Measurements from ENCODE around the gene OLFM4.

Gene OLFM4

GRCh38 chr13:53042877-53043276, 14.3 kb downstream of the OLFM4 start:
- H3K4me1 Mint-ChIP-seq = no peaks in the 10 kb centered on the region
- H3K36me3 Mint-ChIP-seq = no peaks in the 10 kb centered on the region
- H3K27ac Mint-ChIP-seq = no peak overlapping the region
- H3K27me3 Mint-ChIP-seq = peaks cover 3% of the 10 kb centered on the region
- no peaks in the 10 kb centered on the region for H3K9me3 Mint-ChIP-seq
- H3K4me3 Mint-ChIP-seq = no peak overlapping the region

GRCh38 chr13:53043398-53043797, 14.8 kb downstream of the OLFM4 start:
- Mint-ChIP-seq H3K36me3 (no peaks in the 10 kb centered on the region), H3K4me3 (no peak overlapping the region), H3K4me1 (no peaks in the 10 kb centered on the region), H3K27me3 (peaks cover 3% of the 10 kb centered on the region), H3K27ac (no peak overlapping the region), H3K9me3 (no peaks in the 10 kb centered on the region)

GRCh38 chr13:53045189-53045588, 16.6 kb downstream of the OLFM4 start:
- H3K9me3 Mint-ChIP-seq = no peaks in the 10 kb centered on the region
- H3K4me1 Mint-ChIP-seq = no peaks in the 10 kb centered on the region
- no peaks in the 10 kb centered on the region for H3K36me3 Mint-ChIP-seq
- no peak overlapping the region for H3K4me3 Mint-ChIP-seq
- peaks cover 3% of the 10 kb centered on the region for H3K27me3 Mint-ChIP-seq
- no peak overlapping the region for H3K27ac Mint-ChIP-seq

GRCh38 chr13:53048880-53049279, 20.3 kb downstream of the OLFM4 start:
- Mint-ChIP-seq H3K27me3 (no peaks in the 10 kb centered on the region), H3K27ac (no peak overlapping the region), H3K9me3 (no peaks in the 10 kb centered on the region), H3K36me3 (no peaks in the 10 kb centered on the region), H3K4me1 (no peaks in the 10 kb centered on the region), H3K4me3 (no peak overlapping the region)

GRCh38 chr13:53050151-53050550, 21.5 kb downstream of the OLFM4 start:
- Mint-ChIP-seq H3K9me3 (no peaks in the 10 kb centered on the region), H3K27me3 (no peaks in the 10 kb centered on the region), H3K27ac (no peak overlapping the region), H3K4me1 (no peaks in the 10 kb centered on the region), H3K4me3 (no peak overlapping the region), H3K36me3 (no peaks in the 10 kb centered on the region)

- Mint-ChIP-seq H3K9me3 (no peaks in the 10 kb centered on the region), H3K27ac (no peak overlapping the region), H3K36me3 (no peaks in the 10 kb centered on the region), H3K4me1 (no peaks in the 10 kb centered on the region), H3K27me3 (peaks cover 1% of the 10 kb centered on the region), H3K4me3 (no peak overlapping the region)
Measured at GRCh38 chr13:53052675-53053074, 24.1 kb downstream of the OLFM4 start.

GRCh38 chr13:53054569-53054968, 26.0 kb downstream of the OLFM4 start:
- Mint-ChIP-seq H3K4me3 (no peak overlapping the region), H3K9me3 (no peaks in the 10 kb centered on the region), H3K4me1 (no peaks in the 10 kb centered on the region), H3K27ac (no peak overlapping the region), H3K27me3 (peaks cover 1% of the 10 kb centered on the region), H3K36me3 (no peaks in the 10 kb centered on the region)

- no peak overlapping the region for H3K27ac Mint-ChIP-seq
- no peaks in the 10 kb centered on the region for H3K4me1 Mint-ChIP-seq
- no peaks in the 10 kb centered on the region for H3K9me3 Mint-ChIP-seq
- no peaks in the 10 kb centered on the region for H3K36me3 Mint-ChIP-seq
- H3K4me3 Mint-ChIP-seq = no peak overlapping the region
- peaks cover 1% of the 10 kb centered on the region for H3K27me3 Mint-ChIP-seq
Measured at GRCh38 chr13:53058065-53058679, 29.6 kb downstream of the OLFM4 start.

- H3K4me3 Mint-ChIP-seq = no peak overlapping the region
- H3K27ac Mint-ChIP-seq = no peak overlapping the region
- H3K9me3 Mint-ChIP-seq = no peaks in the 10 kb centered on the region
- no peaks in the 10 kb centered on the region for H3K4me1 Mint-ChIP-seq
- no peaks in the 10 kb centered on the region for H3K36me3 Mint-ChIP-seq
- peaks cover 1% of the 10 kb centered on the region for H3K27me3 Mint-ChIP-seq
Measured at GRCh38 chr13:53060840-53061490, 32.4 kb downstream of the OLFM4 start.

GRCh38 chr13:53064731-53065130, 36.1 kb downstream of the OLFM4 start:
- Mint-ChIP-seq H3K4me3 (no peak overlapping the region), H3K9me3 (no peaks in the 10 kb centered on the region), H3K27ac (no peak overlapping the region), H3K4me1 (no peaks in the 10 kb centered on the region), H3K27me3 (no peaks in the 10 kb centered on the region), H3K36me3 (no peaks in the 10 kb centered on the region)

- Mint-ChIP-seq H3K4me1 (no peaks in the 10 kb centered on the region), H3K9me3 (no peaks in the 10 kb centered on the region), H3K4me3 (no peak overlapping the region), H3K36me3 (no peaks in the 10 kb centered on the region), H3K27ac (no peak overlapping the region), H3K27me3 (no peaks in the 10 kb centered on the region)
Measured at GRCh38 chr13:53066411-53066810, 37.8 kb downstream of the OLFM4 start.

- H3K4me3 Mint-ChIP-seq = no peak overlapping the region
- no peak overlapping the region for H3K27ac Mint-ChIP-seq
- no peaks in the 10 kb centered on the region for H3K36me3 Mint-ChIP-seq
- no peaks in the 10 kb centered on the region for H3K4me1 Mint-ChIP-seq
- H3K9me3 Mint-ChIP-seq = no peaks in the 10 kb centered on the region
- no peaks in the 10 kb centered on the region for H3K27me3 Mint-ChIP-seq
Measured at GRCh38 chr13:53068585-53069520, 40.2 kb downstream of the OLFM4 start.

- Mint-ChIP-seq H3K4me1 (no peaks in the 10 kb centered on the region), H3K9me3 (no peaks in the 10 kb centered on the region), H3K27me3 (no peaks in the 10 kb centered on the region), H3K4me3 (no peak overlapping the region), H3K27ac (no peak overlapping the region), H3K36me3 (no peaks in the 10 kb centered on the region)
Measured at GRCh38 chr13:53069800-53070199, 41.2 kb downstream of the OLFM4 start.

GRCh38 chr13:53073711-53074110, 45.1 kb downstream of the OLFM4 start:
- H3K27me3 Mint-ChIP-seq = no peaks in the 10 kb centered on the region
- no peak overlapping the region for H3K4me3 Mint-ChIP-seq
- no peak overlapping the region for H3K27ac Mint-ChIP-seq
- no peaks in the 10 kb centered on the region for H3K9me3 Mint-ChIP-seq
- H3K36me3 Mint-ChIP-seq = no peaks in the 10 kb centered on the region
- H3K4me1 Mint-ChIP-seq = no peaks in the 10 kb centered on the region

- Mint-ChIP-seq H3K27me3 (no peaks in the 10 kb centered on the region), H3K36me3 (no peaks in the 10 kb centered on the region), H3K4me1 (no peaks in the 10 kb centered on the region), H3K27ac (no peak overlapping the region), H3K9me3 (no peaks in the 10 kb centered on the region), H3K4me3 (no peak overlapping the region)
Measured at GRCh38 chr13:53074114-53074513, 45.5 kb downstream of the OLFM4 start.
